NCI-H146 treated with DMSO at 0.1 percent for 48 hours (cell line): ENCODE measurements around the gene CCDC86.

Experiments
- DNase-seq: peaks from one replicate; lab custom pipeline; 2025; ENCODE audit not compliant: unreplicated experiment; lab: John Stamatoyannopoulos, UW

CCDC86 gene

DNA sequence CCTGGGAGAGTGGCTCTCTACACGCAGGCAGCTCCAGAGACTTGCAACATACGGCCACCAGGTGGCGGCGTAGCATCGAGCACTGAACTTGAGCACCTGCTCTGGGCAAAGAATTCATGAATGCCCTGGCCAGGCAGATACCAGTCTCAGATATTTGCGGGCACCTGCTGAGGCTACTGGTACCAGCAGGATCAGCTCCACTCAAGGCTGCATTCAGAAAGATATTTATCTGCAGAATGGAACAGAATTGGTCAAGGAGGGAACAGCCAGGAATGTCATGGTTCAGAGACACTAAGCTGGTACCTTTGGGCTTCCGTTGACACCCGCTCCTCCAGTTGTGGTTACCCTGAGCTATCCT, 10.8 kb upstream of the CCDC86 start:
- DNase-seq, result peak; percentile 61

DNA sequence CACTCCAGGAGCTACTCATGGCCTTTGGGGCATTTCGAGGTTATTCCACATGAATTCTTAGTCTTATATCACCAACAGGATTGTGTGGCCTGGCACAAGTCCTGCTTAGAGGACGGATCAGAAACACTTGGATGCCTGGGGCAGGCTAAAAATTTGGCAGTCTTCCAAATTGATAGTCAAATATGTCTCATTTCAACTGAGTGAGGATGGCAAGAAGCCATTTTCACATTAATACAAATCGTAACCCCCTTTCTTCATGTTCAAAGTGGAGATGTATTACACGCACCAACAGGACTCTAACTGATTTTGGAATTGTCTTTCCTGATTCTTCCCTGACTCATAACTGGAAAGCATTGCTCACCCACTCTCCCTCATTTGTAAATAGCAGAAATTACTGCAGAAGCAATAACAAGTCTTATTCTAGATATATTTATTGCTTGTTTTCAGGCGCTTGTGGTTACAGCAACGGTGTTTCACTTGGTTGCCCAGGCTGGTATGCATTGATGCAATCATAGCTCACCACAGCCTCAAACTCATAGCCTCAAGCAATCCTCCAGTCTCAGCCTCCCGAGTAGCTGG, 10.3 kb upstream of the CCDC86 start:
- no peak for DNase-seq

DNA sequence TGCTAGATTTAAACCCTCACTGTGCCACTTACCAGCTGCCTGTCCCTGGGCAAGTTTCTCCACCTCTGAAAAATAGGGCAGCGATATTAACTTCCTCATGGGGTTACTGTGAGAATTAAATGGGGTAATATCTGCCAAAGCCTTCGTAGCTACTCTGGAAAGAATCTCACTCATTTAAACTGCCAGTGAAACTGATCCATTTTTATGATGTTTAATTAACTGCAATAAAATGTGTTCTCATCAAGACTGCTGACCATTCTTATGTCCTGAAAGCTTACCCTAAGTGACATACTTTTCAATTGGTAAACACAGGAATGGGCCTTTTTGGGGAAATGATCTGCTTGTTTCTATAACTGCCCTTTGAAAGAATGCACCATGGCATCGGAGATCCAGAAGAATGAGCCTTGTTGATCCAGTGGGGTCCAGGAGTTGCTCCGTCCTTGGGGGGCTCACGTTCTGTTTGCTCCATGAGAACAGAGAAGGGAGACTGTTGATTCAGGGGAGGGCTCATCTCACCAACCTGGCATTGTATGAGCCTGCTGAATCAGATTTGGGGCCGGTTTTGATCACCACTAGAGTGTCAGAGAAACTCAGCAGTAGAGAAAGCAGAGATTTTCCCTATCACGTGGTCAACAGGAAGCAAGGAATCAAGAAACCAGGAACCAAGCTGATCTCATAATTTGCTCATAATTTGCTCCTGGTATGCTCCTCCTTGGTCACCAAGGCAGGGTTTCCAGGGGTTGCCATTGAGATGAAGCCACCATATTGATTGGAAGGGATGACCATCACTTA, 7.0 kb upstream of the CCDC86 start:
- no peak for DNase-seq

DNA sequence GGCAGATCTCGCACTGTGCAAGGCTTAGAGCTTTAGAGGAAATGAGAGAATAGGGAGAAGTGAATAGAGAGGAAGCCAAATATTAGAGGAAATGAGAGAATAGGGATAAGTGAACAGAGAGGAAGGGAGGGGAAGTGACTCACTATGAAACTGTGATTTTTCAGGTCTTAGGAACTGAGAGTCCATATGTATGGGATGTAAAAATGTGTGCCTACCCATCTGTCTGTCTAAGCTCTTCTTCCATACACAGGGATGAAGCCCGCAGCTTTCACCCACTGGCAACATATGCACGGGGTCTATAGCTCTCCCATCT, 6.4 kb upstream of the CCDC86 start:
- no peak for DNase-seq

DNA sequence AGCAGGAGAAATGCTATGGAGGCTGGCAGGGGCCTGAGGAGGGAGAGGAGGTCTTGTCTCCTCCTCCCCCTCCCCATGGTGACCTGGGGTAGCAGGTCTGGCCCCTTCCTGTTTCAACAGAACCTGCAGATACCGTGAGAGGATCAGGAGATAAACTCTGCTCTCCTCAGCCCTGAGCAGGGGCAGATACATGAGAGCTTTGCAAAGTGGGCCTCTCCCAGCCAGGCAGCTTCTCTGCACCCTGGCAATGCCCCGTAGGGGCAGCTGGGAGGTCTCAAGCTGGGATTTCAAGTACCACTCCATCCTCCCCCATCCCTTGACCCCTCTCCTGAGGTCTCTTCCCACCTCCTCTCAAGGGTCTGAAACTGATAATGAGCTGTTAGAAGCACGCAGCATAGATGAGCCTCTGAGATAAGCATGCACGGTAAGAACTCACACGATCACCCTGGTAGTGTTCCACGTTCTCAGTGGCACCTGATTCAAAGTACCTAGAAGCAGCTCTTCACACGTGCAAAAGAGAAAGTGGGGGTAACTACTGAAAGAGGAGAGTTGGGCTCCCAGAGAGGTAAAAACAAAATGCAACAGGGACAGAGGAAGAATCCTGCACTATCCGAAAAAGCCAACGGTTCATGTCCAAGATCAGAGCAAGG, 4.9 kb upstream of the CCDC86 start:
- no peak for DNase-seq

DNA sequence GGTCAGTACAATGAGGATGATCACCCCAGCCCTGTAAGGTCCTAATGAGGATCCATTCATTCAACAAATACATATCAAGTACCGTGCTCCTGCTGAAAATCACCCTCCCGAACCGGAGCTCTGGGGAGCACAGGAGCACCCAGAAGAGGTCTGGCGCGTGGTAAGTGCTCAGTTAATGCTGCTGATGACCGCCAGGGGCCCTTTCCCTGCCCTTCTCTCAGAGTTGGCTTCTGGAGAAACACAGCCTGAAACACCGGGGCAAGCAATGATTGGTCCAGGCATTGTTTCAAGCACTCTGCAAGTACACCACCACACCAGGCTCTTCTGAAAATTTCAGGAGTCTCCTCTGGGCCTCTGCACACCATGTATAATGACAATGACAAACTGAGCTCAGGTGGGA, 3.8 kb upstream of the CCDC86 start:
- no peak for DNase-seq

DNA sequence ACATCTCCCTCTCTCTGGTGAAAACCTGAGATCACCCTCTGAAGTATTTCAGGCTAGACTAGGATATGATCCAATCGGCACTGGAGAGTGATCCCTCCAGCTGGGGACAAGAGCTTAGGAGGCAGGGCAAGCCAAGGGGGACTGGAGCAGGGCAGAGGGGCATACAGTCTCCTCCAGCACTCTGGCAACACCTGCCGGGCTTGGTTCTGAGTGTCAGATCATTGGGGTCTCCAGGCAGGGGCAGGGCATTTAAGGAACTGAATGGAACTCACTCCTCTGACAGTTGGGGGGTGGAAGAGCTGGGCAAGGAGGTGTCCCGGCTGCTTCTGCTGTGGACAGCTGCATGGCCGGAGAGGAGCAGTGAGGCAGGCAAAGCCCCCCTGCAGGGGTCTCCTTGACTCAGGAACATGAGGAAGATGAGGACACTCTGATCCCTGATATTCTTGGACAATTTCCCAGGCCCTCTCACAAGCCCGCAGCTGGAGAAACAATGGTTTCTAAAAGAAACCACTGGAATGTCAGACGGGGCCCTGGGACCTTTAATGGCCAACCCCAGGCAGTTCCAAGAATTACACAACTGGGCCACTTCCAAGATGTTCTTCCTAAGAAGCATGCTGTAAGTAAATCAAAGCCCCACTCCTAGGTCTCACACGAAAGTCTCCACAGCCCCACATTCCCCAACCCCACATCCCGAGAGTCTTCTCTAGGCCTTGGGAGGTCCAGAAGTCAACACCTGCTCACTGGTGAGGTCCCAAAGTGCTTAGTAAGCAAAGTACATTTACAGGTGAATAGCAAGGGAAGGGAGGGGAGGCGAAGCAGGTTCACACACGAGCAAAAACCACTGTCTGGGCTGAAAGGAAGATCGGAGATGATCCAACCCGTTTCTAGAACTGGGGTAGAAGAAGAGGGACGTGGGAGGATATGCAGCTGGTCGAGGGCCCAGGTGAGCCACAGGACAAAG, 1.2 kb upstream of the CCDC86 start:
- no peak for DNase-seq

DNA sequence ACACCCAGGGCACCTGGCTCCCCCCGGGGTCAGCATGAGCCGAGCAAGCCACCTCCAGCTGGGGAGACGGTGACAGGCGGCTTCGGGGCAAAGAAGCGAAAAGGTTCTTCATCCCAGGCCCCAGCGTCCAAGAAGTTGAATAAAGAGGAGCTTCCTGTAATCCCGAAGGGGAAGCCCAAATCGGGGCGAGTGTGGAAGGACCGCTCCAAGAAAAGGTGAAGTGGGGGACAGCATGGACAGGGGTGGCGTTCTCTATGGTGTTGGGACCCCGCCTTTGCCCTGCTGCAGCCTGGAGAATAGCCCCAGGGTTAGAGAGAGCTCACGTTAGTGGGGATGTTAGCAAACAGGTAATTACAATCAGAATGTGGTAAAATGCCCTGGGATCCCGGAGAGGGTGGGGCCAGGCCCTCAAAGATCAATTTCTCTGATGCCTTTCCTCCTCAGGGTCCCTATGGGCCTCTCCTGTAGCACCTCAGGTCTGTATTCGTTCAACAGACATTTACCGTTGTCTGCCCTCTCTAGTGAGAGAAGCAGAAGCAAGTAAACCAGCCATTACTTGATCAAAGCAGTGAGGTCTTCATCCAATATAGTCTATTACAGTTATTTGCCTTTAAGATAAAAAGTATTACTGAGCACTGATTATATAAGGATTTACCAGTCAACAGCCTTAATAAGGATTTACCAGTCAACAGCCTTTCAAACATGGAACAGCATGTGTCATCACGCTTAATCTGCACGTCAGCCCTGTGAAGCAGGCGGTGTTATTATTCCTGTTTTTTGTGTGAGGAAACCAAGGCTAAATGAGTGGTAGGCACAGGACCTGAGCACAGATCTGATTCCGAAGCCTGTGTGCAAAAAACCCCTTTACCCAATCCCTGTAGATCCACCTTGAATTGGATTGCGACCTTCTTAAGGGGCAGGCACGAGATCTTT, 1.0 kb downstream of the CCDC86 start:
- DNase-seq, result peak; percentile 10

DNA sequence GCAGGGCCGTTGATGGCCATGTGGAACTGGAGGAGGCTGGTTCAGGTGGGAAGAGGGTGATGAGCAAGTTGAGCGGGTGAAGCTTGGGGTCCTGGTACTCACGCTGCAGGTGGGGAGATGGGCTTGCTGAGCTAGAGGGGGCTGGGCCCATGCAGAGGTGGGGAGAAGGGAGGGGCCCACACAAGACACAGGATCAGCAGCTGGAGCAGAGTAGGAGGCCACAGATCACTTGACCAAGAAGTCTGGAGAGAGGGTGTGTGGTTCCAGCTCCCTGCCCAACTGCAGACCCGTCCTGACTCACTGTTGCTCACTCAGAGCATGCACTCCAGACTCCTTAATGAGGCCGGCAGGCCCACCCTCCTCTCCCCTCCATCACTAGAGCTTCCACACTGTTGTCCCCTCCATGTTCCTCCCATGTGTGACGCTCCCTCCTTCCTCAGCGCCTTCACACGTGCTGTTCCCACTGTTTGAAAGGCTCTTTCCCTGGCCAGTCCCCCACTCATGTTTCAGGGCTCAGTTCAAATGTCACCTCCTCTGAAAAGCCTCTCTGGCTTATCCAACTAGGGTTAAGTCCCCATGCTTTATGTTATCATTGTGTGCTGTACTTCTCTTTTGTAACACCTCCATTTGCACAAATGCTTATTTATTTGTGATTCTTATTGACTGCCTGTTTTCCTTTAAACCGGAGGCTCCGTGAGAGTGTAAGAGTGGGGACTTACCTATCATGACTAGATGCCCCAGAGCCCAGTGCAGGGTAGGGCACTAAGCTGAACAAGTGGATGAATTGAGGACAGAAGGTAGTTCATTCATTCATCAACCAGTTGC, 2.3 kb downstream of the CCDC86 start:
- no peak for DNase-seq

DNA sequence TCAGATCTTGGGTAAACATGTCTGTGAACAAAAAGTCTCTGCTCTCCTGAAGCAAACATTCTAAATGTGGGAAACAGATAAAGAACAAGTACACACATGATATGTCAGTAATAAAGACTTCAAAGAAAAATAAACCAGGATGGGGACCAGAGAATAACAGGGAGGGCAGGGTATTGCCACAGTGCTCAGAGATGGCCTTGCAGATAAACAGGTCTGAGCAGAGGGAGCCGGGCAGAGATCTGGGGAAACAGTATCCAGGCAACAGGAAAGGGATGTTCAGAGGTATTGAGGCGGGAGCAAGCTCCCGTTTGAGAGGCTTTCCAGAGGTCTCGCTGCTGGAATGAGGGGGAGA, 2.9 kb downstream of the CCDC86 start:
- no peak for DNase-seq

DNA sequence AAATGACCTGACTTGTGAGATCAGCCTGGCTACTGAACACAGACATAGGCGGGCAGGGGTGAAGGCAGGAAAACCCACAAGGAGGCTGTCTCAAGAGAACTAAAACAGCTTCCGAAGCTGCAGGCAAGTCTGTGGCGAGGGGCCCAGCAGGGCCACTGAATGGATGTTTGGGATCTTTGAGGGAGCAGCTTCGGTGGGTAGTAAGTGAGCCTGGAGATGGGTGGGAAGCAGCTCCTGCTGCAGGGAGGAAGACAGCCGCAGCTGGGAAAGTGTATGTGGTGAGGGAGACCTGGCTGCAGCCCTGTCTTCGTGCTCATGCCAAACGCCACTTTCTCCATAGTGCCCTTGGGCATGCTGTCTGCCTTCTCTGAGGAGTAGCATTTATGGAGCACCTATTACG, 3.4 kb downstream of the CCDC86 start:
- no peak for DNase-seq

DNA sequence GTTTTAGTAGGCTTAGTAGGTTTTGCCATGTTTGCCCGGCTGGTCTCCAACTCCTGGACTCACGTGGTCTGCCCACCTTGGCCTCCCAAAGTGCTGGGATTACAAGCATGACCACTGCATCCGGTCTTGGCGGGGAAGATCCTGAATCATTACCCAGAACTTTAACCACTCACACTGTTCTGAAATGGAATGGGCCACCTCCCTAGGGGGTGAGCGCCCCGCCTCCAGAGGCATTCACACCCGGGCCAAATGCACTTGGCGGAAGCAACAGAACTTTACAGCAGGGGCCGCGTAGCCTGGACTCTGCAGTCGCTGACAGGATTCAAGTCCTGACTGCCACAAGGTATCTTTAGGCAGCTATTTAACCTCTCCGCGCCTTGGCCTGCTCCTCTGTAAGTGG, 5.4 kb downstream of the CCDC86 start:
- DNase-seq, result no peak

DNA sequence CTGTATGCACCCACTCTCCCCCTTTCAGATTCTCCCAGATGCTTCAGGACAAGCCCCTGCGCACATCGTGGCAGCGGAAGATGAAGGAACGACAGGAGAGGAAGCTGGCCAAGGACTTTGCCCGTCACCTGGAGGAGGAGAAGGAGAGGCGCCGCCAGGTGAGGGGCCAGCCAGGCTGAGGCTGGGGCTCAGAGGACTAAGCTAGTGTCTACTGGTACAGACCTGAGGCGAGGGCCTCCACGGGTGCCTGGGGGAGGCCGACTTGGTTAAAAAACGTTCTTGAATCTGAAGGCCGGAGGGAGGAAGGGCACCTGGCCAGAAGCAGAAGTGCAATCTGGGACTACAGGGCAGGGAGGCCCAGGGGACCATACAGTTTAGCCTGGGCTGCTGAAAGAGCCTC, 6.0 kb downstream of the CCDC86 start:
- DNase-seq, result no peak

DNA sequence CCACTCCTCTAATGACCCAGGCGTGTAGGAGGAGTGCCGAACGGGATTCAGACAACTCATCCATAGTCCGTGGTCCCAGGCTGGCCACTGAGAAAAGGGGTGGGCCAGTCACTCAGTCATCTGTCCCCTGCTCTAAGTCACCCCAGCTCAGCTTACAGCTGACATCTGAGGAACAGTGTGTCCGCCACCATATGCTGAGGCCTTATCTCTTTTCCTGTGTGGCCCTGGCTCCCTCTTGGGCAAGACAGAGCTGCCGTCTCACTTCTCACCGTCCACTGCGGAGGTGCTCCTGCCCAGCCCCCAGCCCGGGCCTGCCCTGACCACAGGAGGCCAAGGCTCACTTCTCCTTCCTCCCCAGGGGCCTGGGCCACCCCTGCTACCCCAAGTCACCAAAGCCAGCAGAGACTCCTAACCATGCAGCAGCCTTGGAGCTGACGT, 6.8 kb downstream of the CCDC86 start:
- DNase-seq, result no peak

DNA sequence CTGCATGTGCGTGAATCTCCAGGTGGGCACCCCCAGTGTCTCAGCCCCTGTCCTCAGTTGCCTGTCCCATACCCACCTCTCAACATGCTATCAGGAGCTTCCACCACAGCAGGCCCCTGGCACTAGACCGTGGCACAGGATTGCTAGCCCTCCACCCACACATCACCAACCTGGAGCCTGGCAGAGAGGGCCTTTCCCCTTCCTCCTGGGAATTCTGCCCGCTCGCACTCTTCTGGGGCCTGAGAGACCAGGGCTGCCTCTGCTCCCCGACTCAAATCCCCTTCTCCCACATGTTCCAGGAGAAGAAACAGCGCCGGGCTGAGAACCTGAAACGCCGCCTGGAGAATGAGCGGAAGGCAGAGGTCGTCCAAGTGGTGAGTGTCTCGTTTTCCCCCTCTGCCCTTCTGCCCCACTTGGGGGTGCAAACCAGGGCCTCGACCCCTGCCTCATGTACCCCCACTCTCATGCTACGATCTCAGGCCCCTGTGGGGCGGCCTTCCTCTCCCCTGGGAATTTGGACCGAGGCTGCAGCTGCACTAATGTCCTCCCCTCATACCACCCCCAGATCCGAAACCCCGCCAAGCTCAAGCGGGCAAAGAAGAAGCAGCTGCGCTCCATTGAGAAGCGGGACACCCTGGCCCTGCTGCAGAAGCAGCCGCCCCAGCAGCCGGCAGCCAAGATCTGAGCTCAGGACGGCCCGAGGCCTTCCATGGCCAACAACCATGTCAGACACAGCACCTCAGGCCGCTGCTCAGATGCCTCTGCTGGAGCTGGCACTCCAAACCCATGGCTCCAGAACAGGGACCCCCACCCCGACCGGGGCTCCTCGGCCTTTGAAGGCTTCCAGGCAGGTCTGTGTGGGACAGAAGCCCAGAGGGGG, 8.0 kb downstream of the CCDC86 start:
- DNase-seq, result no peak

DNA sequence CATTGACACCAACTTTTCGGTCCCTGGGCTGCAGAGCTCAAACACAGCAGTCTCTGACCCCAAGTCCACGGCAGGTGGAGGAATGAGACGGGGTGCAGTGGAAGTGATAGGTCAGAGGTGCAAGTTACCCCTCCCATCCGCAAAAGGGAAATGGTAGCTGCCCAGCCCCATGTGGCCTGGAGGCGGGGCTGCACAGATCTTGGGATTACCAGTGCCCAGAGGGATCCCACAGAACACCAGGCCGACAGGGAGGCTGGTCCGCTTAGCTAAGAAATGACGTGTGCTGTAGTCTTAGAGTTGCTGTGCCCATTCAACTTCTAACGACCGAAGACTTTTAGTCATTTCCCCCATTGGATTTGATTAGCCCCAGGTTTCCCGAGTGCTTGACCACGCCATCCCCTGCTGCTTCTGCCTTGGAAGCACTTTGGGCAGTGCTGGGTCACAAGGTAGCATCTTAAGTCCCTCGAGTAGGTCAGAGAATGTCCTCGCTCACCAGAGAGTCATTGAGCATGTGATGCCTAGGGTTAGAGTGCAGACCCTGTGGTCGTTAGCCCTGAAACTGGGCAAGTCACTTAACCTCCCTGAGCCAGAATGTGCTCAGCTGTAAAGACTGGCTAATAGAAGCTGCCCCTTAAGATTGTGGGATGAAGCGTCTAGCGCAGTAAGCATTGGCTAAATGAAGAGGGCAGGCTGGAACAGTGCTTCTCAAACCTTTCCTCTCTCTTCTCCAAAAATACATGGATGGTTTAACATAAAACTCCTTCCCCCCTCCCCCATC, 9.6 kb downstream of the CCDC86 start:
- DNase-seq, result no peak

DNA sequence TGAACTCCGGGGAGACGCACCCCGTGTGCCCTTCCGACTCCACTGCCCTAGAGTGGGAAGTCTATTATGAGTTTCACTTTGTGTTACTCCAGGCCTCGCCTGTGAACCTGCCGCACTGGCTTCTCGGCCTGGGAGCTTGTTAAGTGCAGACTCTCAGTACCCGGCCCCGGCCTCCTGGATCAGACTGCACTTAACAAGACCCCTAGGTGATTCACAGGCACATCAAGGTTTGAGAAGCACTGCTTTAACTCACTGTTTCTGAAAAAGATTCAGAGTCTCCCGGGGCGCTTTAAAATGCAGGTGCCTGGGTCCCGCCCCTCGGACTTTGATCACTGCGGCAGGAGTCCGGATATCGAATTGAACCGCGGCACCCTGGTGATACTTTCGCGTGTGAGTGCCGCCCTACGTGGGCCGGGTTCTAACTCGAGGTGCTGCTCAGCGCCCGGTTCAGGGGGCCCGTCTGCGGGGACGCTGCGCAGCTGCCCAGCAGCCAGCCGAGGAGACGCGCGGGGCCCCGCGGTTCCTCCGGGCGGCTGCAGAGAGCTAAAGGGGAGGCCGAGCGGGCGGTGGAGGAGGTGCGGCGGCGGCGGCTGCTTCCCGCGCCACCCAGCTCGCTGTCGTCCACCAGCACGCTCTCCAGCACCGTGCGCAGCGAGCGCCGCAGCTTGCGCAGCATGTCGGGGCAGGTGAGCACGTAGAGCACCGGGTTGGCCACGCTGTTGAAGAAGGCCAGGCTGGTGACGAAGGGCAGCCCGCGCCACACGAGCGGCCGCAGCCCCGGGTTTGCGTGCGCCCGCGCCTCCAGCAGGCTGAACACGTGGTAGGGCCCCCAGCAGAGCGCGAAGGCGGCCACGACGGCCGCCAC, 10.4 kb downstream of the CCDC86 start:
- DNase-seq, result no peak
